Activated CD4-positive, CD25-positive, alpha-beta regulatory T cell (primary cell): ENCODE data around the gene TRIM24.
"Not testable (repeated sequence)": the region's sequence is repeated elsewhere in the genome, so short reads cannot be mapped to it uniquely, and the experiment has no call there.

ENCODE experiments used
- DNase-seq, 4 experiments: peaks; one replicate each; lab custom pipeline; 2025; lab: John Stamatoyannopoulos, UW

Gene TRIM24

DNA sequence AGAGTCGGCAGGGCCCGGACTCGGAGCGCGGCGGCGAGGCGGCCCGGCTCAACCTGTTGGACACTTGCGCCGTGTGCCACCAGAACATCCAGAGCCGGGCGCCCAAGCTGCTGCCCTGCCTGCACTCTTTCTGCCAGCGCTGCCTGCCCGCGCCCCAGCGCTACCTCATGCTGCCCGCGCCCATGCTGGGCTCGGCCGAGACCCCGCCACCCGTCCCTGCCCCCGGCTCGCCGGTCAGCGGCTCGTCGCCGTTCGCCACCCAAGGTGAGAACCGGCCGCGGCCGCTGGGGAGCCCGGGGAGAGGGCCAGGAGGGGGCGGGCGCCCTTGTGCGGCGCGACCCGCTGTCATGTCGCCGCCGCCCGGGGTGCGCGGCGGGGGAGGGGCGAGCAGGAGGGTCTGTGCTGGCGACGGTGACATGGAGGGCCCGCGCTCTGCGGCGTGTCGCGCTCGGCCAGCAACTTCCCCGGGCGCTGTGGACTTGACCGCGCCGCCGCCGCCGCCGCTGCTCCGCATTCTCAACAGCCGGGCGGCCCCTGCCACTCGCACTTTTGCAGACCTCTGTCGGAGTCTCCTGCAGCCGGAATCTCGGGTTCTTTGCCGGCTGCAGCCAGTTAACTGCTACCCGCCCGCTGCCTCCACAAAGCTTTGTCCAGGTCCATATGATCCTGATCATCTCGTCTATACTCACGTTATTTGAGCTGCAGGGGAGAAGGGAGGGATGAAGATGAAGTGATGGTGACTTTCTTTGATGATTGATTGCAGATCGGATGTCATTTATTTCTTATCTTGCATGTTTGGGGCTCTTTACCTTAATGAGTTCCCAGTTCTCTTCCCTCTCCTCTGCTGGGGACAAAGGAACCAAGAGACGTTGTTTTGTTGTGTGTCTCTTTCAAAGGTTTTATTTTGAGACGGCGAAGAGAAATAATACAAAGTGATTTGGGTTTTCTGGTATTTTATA lies 869 bp downstream of the TRIM24 start:
- DNase-seq: peak; percentile 23 to 36 (median 28)

DNA sequence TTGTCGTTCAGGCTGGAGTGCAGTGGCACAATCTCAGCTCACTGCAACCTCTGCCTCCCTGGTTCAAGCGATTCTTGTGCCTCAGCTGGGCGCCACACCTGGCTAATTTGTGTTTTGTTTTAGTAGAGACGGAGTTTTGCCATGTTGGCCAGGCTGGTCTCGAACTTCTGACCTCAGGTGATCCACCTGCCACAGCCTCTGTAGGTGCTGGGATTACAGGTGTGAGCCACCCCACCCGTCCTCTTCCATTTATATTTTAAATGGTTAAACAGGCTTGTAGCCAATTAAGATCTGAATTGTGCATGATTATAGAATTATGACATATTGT lies 3.2 kb downstream of the TRIM24 start:
- not testable (repeated sequence) for DNase-seq

DNA sequence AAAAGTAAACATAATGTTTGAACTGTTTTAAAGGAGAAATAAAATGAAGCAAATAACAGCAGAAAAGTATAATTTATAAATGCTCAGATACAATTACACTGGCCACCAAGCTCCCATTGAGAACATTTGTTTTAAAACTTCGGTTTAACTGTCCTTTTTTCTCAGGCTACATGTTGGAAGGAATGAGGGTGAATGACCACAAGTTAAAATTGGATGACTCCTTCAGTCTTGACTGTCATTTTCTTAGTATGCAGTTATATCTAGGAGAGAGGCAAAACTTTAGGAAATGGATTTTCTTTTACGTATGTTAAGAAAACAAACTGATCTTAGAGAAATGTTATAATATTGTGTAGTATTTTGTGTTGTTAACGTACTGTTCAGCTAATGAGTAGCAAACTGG lies 5.0 kb downstream of the TRIM24 start:
- no peak for DNase-seq

DNA sequence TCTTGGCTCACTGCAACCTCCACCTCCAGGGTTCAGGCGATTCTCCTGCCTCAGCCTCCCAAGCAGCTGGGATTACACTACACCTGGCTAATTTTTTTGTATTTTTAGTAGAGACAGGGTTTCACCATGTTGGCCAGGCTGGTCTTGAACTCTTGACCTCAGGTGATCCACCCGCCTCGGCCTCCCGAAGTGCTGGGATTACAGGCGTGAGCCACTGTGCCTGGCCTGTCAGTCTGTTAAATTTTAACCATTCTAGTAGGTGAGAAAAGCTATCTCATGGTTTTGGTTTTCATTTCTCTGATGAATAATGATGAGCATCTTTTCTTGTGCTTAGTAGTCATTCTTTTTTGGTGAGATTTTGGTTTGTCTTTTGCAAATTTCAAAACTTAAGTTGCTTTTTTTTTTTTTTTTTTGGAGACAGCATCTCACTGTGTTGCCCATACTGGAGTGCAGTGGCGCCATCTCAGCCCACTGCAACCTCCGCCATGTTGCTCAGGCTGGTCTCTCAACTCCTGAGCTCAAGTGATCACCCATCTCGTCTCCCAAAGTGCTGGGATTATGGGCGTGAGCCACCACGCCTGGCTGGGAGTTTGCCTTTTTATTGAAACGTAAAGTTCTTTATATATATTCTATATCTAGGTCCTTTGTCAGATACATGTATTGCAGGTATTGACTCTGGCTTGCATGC lies 6.2 kb downstream of the TRIM24 start:
- DNase-seq: not testable (repeated sequence)

DNA sequence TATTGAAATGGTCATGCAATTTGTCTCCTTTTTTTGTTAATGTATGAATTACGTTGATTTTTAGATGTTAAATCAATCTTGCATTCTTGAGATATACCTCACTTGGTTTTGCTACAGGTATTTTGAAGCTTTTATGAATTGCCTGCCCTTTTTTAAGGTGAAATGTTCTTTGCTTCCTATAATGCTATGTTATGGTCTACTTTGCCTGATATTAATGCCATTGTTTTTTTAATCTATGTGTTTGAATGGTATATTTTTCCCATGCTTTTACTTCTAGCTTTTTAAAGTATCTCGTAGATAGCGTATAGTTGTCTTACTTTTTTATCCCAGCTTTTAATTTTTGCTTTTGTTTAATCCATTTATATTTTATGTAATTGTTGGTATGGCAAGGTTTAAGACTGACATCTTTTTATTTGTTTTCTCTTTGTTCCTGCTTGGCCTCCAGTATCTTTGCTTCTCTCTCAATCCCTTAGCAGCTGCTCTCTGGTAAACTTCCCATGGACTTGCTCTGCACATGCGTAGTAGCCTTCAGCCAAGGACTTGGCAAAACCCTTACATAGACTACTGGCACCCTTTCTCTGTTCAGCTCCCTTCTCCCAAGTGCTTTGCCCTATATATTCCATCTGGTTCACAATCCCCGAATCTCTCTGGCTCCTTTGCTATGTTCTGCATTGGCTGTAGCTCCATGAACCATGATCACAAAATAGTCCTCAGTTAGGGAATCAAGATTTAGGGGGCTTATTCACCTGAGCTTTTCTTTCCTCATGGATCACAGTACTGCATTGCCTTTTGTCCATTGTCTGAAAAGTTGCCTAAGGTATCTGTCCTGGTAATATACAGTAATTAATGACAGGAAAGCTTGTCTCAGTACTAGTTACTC lies 8.4 kb downstream of the TRIM24 start:
- DNase-seq: no peak

DNA sequence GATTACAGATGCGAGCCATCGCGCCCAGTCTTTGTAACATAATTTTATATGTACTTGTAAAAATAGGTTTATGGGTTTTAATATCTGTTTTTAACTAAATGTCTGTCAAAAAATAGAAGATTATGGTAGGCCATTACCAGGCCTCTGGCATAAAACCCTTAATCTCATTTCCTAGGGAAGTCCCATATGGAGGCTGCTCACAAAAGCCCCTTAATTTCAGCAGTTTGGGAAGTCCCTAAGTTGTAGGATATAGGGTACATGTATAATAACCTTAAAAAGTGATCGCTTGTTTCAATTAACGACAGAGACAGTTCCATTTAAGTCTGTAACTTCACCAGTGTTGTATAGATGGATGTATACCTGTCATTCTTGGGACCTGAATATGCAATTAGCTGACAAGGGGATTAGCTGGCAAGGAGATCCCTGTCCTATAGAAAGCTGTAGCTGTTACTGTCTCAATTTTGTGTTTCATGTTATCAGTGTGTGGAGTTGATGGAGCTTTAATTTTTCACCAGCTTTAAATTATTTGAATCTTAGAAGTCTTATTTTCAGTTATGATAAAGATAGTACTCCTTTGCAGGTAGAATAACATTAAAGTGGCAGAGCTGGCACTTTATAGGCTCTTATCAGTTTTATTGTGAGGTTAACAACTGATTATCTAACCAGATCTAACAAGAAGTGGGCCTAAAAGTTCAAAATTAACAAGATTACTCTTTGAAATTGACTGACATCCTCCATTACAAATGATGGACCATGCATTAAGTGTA lies 10.5 kb downstream of the TRIM24 start:
- DNase-seq: no peak

DNA sequence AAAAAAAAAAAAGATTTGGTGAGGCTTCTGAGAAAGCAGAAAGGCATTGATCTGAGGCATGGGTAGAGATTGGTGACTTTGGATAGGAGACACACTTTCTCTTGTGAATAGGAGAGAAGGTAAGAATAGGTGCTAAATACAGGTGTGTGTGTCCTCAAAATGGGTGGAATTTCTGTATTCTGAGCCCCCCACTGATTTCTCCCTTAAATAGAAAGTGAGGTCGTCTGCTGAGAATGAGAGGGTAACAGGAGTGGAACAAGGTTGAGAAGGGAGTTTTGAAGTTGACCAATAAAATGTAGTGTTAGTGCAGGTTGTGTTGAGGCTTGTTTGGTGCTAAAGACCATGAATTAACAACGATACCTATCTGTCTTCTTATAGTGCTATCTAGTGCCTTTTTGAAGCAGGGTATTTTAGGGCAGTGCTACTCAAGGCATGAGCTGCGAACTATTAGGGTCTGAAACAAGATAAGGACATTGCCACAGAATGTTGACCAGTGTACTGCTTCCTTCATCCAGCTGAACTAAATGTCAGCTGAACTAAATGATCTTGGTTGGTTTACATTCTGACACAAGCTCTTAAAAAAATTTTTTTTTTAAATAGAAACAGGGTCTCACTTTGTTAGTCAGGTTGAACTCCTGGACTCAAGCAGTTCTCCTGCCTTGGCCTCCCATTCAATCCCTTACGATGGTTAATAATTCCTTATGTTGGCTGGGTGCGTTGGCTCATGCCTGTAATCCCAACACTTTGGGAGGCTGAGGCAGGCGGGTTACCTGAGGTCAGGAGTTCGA lies 12.4 kb downstream of the TRIM24 start:
- no peak for DNase-seq

DNA sequence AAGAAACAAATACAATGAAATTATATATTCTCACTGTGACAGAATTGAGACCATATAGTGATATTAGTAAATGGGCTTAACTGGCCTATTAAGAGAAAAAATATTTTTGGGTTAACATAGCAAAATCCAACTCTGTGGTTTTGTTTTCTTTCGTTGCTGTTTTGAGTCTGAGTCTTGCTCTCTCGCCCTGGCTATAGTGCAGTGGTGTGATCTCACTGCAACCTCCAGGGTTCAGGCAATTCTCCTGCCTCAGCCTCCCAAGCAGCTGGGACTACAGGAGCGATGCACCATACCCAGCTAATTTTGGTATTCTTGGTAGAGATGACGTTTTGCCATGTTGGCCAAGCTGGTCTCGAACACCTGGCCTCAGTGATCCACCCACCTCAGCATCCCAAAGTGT lies 15.3 kb downstream of the TRIM24 start:
- no peak for DNase-seq

DNA sequence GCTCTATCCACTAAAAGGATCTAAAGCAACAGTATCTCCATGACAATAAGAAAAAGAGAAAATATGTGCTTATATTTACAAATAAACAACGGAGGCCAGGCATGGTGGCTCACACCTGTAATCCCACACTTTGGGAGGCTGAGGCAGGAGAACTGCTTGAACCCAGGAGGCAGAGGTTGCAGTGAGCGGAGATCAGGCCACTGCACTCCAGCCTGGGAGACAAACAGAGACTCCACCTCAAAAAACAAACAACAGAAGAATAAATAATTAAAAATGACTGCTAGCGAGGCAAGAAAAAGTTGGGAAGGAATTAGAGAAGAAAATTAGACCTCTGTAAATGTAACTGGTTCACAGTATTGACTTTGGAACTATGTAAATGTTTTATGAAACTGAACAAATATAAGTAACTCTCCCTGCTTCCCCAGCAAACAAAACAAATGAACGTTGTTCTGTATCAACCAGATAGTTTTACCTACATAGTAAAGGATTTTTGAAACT lies 17.1 kb downstream of the TRIM24 start:
- DNase-seq: no peak

DNA sequence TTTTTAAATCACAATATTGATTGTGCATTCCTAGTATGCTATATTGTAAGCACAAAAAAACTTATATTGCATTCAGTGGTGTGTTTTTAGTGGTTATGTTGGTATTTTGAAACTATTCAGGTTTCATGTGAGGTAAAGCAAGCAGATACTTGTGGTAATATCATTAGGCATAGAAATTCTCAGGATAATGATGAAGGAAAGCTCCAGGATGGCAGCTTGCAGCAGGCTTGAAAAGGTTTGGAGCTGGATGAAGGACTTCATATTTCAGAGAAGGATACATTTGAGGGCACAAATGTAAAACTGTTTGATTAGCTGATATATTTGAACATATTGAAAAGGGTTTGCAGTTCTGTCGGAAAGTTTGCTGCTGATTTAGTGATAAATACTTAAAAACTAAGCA lies 17.5 kb downstream of the TRIM24 start:
- no peak for DNase-seq

DNA sequence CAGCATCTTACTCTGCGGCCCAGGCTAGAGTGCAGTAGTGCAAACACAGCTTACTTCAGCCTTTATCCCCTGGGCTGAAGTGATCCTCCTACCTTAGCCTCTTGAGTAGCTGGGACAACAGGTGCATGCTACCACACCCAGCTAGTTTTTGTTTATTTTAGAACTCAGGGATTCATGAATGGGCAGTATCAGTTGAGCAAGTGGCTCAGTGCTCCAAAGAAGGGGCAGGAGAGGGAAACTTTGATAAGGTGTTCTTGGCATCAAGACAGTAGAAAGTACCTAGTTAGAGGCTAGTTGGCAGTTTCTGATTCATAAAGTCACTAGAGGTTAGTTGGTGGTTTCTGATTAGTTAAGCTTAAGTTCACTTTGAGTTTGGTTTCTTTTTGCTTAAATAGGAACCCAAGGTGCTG lies 18.4 kb downstream of the TRIM24 start:
- DNase-seq: no peak

DNA sequence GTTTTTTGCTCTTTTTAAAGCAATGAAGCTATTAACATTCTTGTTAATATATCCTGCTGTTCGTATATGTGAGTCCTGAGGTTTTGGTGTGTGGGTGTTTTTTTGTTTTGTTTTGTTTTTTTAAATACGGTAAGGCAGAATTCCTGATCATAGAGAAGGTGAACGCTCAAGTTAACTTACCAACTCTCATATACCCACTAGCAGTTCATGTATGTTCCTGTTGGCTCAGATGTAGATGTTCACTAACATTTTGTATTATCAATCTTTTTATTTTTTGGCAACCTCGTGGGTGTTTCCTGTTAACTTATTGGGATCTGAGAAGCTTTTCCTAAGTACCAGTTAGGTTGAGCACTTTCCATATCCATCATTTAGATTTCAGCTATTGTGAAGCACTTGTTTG lies 20.5 kb downstream of the TRIM24 start:
- DNase-seq: no peak

DNA sequence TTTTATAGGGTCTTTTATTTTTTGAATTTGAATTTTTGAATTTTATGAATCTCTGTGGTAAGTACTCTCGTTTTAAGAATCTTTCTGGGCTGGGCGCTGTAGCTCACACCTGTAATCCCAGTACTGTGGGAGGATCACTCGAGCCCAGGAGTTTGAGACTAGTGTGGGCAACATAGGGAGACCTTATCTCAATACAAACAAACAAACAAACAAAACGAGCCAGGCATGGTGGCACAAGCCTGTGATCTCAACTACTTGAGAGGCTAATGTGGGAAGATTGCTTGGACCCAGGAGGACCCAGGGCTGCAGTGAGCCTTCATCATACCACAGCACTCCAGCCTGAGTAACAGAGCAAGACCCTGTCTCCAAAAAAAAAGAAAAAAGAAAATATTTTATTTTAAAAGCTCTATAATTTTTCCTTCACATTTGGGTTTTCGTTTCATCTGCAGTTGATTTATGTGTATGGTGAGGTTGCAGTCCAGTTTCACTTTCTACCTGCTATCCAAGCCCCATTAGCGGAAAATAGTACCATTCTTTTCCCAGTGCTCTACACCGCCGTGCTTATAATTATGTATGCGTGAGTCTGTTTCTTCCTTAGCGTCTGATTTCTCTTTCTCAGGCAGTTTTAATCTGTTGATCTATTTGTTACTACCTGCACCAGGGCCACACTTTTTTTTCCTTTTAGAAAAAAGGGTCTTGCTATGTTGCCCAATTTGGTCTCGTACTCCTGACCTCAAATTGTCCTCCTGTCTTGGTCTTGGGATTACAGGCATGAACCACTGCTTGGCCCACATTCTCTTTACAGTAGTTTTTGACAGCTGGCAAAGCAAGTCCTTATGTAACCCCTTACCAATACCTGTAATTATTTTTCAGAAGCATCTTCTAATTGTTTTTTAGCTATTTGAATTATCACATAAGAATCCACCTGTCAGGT lies 21.7 kb downstream of the TRIM24 start:
- no peak for DNase-seq

DNA sequence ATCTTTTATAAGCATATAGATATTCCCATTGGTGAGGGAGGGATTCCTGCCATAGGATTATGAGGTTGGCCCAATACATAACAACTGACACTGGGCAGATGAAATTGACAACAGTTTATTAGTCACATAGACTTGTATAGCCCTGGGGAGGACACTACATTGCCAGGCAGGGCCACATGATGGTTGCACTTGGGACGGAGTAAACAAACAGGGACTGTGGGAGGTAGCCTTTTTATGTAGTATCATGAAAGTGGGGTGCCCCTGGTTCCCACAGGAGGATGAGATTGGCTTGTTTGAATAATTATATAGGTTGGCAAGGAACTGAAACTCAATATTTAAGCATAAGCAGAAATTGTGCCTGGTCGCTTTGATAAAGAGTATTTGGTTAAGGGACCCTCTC lies 23.5 kb downstream of the TRIM24 start:
- no peak for DNase-seq

DNA sequence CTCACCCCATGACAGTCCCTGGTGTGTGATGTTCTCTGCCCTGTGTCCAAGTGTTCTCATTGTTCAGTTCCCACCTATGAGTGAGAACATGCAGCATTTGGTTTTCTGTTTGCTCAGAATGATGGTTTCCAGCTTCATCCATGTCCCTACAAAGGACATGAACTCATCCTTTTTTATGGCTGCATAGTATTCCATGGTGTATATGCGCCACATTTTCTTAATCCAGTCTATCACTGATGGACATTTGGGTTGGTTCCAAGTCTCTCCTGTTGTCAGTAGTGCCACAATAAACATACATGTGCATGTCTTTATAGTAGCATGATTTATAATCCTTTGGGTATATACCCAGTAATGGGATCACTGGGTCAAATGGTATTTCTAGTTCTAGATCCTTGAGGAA lies 25.4 kb downstream of the TRIM24 start:
- DNase-seq: not testable (repeated sequence)

DNA sequence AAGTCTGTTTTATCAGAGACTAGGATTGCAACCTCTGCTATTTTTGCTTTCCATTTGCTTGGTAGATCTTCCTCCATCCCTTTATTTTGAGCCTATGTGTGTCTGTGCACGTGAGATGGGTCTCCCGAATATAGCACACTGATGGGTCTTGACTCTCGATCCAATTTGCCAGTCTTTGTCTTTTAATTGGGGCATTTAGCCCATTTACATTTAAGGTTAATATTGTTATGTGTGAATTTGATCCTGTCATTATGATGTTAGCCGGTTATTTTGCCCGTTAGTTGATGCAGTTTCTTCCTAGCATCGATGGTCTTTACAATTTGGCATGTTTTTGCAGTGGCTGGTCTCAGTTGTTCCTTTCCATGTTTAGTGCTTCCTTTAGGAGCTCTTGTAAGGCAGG lies 29.1 kb downstream of the TRIM24 start:
- DNase-seq: not testable (repeated sequence)

DNA sequence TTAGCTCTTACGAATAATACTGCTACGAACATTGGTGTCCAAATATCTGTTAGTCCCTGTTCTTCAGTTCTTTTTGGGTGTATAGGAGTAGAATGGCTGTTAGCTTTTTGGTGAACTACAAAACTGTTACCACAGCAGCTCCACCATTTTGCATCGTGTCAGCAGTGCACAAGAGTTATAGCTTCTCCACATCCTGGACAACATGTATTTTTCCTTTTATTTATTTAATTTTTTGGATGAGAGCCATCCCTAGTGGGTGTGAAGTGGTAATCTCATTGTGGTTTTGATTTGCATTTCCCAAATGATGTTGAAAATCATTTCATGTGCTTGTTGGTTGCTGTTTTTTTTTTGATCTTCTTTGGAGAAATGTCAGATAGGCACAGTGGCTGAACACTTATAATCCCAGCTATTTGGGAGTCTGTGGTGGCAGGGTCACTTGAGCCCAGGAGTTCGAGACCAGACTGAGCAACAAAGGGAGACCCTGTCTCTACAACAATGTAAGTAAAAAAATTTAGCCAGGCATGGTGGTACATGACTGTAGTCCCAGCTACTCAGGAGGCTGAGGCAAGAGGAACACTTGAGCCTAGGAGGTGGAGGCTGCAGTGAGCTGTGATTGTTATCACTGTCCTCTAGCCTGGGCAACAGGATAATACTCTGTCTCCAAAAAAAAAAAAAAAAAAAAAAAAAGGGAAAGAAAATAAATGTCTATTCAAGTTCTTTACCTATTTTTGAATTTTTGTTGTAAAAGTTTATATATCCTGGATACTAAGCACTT lies 31.7 kb downstream of the TRIM24 start:
- no peak for DNase-seq

DNA sequence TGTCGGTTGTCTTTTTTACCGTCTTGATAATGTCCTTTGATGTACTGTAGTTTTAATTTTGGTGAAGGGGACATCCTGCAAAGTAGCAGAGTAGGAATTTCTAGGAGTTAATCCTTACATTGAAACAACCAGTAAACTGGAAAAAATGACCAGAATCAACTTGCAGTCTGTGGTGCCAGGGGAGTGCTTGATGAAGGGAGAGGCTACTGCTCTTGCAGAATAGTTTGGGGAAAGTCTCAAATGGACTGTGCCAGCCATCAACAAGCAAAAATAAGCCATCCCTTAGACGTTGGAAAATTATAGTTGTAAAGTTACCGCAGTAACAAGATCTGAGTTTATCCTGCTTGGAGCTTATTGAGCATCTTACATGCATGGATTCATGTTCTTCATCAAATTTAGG lies 32.4 kb downstream of the TRIM24 start:
- DNase-seq: no peak

DNA sequence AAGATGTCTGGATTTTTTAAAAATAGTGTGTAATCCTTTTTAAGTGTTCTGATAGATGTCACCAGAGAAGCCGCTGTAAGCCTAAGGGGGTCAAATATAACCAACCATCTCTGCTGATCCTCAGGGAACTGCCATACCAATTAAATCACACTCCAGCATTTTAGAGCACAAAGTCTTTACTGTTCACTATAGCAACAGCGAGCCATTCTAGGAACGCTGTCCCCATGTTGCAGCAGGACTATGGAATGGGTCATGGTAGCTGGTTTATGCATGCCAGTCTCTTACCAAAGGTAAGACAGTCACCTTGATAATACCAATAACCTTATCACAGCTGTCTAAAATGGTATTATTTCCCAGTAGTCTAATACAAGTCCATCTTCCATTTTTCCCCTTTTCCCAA lies 33.5 kb downstream of the TRIM24 start:
- no peak for DNase-seq
